Stimulated activated CD8-positive, alpha-beta memory T cell treated with anti-CD3 and anti-CD28 coated beads, Interleukin-7, amount 100 ng/mL, for 4 hours (primary cell): ENCODE data around the gene PRKD2.
"Not testable (repeated sequence)": the region's sequence is repeated elsewhere in the genome, so short reads cannot be mapped to it uniquely, and the experiment has no call there.

Experiments
- DNase-seq, 2 donors: peaks; one replicate each; pipeline ENCODE4 v3.0.0-alpha.2; 2020; ENCODE audit warnings: low read depth in 2 of 2

PRKD2 gene

DNA sequence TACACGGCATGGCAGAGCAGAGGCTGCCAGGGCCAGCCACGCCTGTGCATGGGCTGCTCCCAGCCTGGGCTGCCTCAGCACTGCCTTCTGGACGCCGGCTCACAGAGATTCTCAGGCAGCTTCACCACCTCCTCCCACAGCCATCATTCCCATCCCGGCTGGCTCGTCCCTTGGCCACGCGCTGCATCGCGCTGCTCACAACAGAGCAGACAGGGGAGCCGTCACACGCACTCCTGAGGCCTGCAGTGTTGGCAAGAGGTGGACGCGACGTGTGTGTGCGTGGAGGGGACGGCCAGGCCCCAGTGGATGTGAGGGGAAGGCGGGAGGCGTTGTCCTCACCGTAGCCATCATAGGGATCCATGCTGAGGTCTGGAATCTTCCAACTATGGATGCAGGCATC lies 7.6 kb upstream of the PRKD2 start:
- DNase-seq: no peak

DNA sequence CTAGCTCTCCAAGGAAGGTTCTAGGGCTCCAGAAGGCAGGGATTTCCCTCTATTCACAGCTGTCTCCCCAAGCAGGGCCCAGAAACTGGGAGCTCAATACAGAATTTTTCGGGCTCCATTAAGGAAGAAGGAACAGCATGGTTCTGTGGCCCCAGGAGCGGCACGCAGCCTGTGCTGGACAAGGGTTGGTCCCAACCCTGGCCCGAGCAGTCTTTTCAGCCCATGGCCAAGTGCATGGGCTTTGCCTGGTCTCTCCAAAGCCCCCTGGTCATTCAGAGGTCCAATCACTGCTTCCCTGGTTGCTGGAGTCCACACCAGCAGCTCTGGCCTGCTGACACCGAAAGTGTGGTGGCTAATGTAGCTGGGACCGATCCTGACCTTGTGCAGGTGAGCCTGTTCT lies 6.6 kb upstream of the PRKD2 start:
- DNase-seq: no peak

DNA sequence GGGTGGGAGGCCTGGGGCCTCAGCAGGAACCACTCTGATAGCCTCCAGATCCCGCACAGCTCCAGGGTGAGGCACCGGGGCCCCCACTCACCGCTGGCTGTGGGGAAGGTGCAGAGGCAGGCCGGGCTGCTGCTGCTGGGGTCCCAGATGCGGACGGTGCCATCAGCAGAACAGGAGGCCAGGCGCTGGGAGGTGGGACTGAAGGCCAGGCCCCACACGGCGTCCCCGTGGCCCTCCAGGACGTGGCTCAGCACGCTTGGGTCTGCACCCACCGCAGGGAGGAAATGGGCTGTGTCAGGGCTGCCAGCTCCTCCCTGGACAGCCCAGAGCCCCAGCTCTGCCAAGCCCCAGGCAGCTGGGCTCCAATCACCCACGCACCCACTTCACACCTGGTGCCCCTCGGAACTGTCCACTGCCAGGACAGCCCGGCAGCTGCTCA lies 6.1 kb upstream of the PRKD2 start:
- no peak for DNase-seq

DNA sequence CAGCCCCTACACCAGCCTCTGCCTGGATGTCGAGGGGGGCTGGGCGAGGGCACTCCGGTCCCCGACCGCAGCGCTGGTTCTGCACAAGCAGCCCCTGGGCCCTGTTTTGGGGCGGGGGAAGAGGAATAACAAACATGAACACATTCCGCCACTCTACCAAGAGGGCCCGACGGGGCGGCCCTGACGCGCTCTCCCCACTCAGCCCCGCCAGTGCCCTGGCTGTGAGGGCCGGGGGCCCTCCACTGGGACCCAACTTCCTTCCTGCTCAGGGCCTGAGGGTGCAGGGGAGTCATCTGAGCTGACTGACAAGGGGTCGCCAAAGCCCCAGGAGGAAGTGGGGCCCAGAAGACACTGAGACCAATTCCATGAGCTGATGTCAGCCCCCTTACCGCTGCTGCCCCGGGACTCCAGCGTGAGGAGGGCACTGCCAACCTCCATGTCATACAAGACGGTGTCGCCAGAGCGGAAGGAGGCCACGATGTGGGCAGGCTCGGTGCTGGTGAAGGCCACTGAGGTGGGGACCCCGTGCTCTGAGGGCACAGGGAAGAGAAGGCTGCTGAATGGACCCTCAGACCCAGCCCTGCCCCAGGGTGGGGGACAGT lies 5.6 kb upstream of the PRKD2 start:
- DNase-seq: no peak

DNA sequence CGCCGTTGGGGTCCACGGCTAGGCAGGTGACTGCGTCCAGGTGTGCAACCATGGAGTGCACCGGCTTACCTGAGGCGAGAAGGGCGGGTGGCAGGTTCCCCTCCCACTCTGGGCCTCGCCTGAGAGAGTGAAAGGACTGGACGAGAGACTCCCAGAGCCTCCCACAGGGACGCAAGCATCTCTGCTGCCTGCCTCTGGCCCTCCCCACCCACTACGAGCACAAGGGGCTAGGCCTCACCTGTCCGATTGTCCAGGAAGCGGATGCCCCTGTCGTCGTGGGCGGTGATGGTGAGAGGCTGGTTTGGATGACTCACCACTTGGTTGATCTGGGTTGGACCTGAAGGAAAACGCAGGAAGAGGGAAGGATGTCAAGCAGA lies 5.1 kb upstream of the PRKD2 start:
- no peak for DNase-seq

DNA sequence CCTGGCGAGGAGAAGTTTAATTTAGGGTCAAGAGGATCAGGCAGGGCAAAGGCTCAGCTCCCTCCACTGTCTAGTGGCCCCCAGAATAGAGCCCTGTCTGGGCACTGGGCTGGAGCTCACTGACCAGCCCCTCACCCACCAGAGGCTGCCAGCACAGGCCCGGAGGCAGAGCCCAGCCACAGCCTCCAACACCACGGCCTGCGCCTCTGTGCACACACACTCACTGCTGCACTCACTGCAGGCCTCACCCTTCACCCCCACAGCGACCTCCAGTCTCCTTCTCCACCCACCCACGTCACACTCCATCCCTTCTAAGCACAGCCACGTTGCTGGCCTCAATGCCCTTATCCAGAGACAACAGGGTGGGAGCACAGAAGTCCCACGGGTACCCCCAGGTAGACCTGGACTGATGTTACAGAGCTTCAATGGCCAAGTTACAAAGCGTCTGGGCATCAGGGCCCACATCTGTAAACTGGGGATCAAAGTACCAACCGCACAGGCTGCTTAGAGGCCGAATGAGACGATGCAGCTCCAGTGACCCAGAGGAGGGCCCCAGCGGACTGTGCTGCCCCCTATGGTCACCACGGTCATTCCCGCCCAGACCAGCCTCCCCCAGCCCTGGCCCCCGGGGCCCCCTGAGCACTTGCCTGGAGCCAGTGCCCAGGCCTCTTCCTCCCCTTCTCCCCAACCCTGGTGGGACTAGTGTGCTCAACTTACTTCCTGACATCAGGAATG lies 4.5 kb upstream of the PRKD2 start:
- no peak for DNase-seq

DNA sequence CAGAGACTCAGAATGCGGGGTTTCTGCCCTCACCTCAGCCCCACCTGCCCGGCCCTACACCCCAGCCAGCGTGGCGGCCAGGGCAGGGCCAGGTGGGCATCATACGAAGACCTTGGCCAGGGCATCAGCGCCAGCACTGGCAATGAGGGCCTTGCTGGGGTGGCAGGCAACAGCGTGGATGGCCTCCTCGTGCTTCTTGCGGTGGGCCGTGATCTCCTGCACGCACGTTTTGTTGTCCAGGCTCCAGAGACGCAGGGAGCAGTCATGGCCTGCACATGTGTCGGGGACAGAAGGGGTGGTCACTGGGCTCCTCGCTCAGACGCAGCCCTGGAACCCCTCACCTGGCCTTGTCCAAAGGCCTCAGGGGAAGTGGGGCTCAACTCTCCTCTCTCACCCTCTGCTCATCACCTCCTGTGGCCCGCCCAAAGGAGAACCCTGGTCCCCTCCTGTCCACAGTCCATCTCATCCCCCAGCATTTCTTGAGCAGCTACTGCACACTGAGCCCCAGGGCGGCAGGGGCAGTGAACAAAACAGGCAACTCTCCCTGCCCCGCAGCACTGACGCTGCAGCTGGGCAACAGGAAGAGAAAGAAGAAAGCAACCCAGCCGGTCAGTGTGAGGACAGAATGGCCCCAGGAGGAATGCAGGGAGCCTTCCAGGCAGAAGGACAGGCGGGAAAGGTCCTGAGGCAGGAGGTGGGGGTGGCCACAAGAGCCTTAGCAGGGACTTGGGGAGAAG lies 3.8 kb upstream of the PRKD2 start:
- DNase-seq: no peak

DNA sequence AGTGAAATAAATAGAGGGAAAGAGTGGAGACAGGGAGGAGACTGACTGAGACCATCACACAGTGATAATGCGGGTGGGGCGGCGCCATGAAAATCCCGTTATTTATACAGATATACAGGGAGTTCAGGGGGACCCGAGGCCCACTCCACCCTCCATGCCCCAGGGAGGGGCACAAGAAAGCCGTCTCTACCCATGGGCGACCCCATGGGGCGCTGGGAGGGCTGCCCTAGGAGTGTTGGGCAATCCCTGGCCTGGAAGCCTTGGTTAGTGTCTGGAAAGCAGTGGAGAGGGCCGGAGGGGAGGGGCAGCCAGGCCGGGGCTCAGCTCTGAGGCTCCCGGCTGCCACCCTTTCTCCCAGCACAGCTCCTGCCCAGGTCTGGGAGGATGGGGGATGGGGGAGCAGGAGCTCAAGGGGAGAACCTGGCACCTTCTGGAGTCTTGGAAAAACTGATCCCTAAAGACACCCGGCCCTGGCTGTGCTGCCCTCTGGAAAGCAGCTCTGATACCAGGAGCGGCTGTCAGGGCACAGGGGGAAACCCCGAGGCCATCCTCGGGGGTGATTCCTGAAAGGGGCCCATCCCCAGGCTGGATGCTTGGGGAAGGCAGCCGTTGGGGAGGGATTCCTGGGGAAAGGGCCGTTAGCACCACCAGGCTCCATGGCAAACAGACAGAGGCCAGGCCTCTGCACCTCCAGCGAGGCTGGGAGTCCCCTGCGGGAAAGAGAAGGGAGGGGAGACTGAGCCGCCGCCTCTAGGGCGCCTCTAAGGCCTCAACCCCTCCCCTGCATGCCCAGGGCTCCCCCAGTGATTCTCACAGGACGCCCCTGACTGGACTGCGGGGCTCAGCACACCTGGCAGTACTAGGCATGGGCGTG lies 3.0 kb upstream of the PRKD2 start:
- no peak for DNase-seq

DNA sequence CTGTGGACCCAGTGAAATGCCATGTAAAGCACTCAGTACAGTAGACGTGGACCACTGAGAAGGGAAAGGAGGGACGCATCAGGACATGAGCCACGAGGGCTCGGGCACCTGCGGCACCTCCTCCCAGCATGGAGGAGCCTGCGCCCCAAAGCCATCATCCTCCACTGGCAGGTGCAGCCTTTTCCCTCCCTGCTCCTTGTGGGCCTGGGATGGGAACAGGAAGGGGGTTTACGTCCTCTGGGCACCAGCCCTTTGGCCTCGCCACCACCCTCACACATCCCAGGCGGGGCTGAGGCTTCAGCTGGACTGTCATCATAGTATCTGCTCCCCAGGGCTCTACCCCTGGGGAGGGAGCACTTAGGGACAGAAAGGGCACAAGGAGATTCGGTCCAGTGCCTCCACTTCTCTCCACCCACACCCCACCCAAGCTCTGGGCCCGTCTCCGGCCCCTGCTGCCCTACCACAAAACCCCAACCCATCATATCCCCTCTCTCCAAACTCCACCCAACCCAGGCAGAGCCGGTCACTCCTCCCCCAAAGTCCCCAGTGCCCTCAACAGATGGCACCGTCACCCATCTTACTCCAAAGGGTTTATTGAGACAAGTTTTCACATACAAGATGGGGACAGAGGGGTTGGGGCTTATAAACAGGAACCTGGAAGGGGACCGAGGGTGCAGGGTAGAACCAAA lies 2.2 kb upstream of the PRKD2 start:
- no peak for DNase-seq

DNA sequence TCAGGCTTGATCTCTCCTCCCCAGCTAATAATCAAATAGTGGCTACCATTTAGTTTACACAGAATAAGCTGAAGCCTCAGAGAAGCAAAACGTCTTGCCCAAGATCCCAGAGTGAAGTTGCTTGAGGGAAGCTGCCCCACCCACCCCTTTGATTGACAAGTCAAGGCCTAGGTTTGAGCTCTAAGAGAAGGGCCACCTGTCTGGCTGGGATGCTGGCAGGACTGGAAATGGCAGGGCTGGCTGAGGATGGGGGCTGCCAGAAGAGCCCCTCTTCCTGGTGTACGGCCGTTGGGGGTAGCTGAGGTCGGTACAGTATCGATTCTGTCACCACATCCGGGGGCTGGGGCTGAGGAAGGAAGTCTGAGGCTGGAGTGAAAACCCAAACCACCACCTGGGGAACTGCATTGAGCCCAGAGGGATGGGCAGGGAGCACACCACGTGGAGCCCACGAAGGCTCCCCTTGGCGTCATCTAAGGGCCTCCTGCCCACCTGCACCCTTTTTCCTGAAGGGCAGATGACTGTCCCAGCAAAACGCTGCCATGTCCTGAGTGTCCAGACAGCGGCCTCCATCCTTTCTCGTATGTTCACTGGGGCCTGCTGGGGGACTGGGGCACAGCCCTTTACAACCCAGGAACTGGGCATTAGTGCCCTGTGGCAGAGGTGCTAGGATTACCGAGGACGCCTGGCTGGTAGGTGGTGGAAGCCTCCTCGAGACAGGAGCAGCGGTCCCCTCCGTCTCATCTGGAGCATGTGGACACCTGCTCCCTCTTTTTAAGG lies 1.4 kb upstream of the PRKD2 start:
- DNase-seq: peak; percentile 44 to 47

DNA sequence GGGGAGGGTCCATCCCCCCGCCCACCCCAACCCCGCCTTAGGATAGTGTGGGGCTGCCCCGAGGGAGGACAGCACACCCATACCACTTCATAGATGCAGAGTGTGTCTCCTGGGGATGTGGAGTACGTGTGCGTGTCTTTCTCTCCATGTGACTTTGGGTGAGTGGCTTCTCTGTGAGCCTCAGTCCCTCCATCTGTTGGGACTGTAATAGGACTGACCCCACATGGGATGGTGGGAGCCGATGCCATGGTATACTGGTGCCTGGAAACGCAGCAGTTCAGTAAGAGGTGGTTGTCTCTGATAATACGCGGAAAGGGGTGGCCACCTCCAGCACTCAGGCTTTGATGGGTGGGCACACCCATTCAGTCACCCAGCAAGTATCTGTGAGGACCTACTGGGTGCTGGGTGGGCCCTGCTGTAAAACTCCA lies 816 bp upstream of the PRKD2 start:
- no peak for DNase-seq

DNA sequence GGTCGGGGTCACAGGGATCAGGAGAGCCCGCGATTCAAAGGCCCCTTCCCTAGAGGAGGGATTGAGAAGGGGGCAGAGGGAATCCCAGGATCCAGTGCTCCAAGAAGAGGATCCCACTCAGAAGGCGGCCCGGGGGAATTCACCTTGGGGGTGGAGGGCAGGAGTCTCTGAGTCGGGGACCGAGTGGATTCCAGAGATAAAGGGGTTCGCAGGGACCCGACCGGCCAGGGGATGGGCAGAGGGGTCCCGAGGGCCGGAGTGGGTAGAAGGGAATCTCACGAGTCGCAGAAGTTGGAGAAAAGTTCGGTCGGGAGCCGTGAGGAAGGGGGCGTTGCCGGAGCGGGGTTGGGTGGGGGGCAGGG lies 261 bp downstream of the PRKD2 start:
- no peak for DNase-seq

DNA sequence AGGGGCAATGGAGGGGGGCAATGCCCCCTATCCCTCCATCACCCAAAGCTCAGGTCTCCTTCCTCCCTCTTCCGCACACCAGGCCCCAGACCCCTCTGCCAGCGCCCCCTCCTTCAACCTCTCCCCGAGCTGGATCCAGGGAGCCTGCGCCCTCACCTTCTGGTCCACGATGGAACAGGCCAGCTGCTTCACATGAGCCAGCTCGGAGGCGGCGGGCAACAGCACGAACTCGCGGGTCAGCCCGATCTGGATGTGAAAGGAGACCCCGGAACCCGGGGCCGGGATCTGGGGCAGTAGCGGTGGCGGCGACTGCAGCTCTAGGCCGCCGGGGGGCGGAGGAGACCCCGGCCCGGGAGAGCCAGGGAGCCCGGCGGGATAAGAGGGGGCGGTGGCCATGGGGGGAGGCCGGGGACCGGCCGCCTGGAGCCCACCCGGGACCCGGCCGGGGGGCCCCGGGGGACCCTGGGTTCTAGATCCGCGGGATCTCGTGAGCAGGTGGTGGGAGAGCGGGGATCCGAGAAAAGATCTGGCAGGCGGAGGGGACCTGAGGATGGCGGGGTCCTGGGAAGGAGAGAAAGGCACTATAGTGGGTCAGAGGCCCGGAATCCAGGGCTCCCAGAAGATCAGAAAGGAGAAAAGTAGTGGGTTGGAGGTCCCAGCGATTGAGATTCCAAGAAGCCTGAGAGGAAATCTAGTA lies 791 bp downstream of the PRKD2 start:
- no peak for DNase-seq

DNA sequence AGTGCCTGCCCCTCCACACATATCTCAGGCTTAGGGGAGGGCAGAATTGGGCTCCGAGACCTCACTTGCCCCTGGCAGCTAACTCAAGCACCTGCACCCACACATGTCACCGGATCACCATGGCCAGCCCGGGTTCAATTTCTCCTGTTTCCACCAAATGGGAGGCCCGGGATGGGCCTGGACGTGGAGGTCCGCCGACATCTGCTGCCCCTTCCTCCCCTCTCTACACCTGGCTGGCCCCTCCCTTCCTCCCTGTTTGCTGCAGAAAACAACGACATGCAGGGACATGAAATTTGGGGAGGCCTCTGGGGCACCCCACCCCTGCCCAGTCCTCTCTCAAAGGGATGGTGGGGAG lies 1.3 kb downstream of the PRKD2 start:
- DNase-seq: no peak

DNA sequence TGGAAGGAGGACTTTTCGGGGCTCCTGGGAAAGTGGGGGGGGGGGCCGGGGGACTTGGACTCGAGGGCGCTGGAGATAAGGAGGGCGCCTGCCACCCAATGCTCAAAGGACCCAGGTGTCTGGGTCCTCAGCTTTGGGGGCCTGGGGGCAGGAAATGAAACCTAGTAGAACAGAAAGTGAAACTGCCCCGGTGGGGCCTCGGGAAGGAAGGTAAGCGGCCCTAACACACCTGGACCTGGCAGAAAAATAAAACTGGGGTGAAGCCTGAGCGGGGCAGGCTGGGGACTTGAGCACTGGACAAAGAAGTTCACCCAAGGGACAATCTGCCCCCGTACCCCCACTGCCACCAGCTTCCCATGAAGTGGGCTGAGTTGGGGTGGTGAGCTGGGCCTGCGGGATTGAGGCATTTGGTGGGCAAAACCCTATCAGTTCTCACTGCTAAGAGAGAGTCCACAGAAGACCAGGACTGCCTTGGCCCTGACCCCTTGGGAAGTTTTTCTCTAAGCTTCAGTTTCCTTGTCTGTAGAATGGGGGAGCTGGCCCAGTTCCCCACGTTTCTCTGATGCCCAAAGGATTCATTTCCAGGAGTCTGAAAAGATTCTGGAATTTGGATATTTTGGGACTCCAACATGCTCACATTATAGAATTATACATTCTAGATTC lies 2.3 kb downstream of the PRKD2 start:
- DNase-seq: peak in 1 of 2 donors; percentile 55

DNA sequence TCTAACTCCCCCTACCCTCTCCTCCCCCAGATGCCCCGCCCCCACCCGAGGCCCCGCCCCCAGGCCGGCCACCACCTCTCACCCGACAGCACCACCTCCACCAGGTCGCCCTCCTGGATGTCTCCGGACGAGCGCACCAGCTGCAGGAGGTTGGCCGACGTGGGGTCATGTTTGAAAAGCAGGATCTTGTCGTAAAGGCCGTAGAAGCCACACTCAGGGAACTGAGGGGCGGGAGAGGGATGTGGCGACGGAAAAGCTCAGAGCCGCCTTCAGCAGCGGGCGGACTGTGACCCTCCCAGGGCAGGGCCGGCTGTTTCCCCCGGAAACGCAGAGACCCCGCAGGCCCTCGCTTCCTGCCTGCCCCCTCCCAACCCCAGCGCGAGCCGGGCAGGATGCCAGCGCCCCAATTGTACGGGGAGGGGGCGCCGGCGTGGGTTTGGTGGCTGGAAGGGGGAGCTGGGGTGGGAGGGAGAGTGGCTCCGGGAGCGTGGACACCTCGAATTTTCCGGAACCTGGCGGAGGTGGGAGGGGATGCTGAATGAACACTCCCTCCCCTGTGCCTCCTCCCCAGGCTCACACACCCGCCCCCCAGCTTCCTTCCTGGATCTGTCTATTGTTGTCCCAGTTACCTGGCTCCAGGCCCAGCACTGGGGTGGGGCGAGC lies 3.0 kb downstream of the PRKD2 start:
- DNase-seq: peak; percentile 70 to 75

DNA sequence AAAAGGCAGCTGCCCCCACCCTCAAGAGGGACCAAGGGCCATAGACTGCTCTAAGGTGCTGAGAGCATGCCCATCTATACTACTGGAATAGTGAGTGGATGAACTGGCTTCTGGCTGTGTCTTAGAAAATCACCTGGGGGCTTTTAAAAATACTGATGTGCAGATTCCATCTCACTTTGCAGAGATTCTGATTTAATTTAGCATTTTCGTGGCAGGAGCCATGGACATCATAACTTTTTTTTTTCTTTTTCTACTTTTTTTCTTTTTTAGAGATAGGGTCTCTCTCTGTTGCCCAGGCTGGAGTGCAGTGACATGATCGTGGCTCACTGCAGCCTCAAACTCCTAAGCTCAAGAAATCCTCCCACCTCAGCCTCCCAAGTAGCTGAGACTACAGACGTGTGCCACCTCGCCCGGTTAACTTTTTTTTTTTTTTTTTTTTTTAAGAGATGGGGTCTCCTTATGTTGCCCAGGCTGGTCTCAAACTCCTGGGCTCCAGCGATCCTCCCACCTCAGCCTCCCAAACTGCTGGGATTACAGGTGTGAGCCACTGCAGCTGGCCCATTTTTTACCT lies 4.1 kb downstream of the PRKD2 start:
- DNase-seq: not testable (repeated sequence)

DNA sequence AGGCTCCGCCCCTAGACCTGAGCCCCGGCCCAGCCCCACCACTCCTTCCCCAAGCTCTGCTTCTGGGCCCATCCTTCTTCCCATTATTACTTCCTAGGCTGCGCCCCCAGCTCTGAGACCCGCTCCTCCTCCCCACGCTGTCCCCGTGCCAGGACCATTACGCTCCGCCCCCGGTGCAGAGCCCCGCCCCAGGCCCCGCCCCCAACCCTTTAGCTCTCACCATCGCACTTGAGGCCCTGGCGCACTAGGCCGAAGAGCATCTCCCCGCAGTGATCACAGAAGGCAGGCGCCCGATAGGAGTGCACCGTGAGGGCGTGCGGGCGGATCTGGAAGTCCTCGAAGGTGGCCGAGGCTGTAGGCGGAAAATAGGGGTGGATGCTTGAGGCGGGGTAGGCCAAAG lies 6.2 kb downstream of the PRKD2 start:
- DNase-seq: no peak
